ENCODE results near the gene TRPM3.

- TF ChIP-seq CTCF (IDR thresholded peaks at IDR 0.05; ENCODE audit: low read depth, low read length, missing input control) (no peak), REST (IDR thresholded peaks at IDR 0.05) (no peak), EGR1 (IDR thresholded peaks at IDR 0.05; ENCODE audit: low read depth in 2 of 2) (no peak), JUND (IDR thresholded peaks at IDR 0.05) (no peak), HNF4G (IDR thresholded peaks at IDR 0.05) (no peak)
These were observed 627.2 kb downstream of the TRPM3 start for GRCh38 chr9:70494221-70494620.

Data from liver (tissue), 3 donors.